Medulla oblongata (tissue), 1 donor: Measurements from ENCODE around the gene PLD1.
A peak's percentile ranks its signal among the peaks of the same experiment; 100 is the strongest.

ENCODE experiments used
- DNase-seq: peaks from one replicate; pipeline ENCODE4 v3.0.0-alpha.2; 2015; ENCODE audit errors: extremely low spot score

The PLD1 gene

GRCh38 chr3:171838218-171838720 lies 28.0 kb upstream of the PLD1 start:
- DNase-seq, result peak; percentile 77

- DNase-seq, result no peak
Observed at GRCh38 chr3:171837698-171838097, 27.4 kb upstream of the PLD1 start.

DNA sequence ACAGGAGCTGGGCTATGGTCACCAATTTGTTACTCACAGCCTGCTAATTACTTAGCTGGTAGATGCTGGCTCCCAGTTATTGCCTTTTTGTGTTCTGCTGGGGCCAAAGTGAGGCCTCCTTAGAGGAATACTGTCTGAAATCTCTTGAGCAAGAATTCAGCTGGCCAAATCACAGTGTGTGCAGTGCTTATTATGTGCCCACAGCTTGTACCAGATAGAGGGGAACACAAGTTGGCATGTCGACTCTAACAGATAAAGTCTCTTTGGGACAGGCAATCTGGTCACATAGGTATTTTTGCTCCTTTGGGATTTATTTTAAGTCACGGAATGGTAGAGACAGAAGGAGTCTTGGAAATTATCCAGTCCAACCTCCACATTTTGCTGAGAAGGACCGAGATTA lies 26.6 kb upstream of the PLD1 start:
- DNase-seq, result no peak

- DNase-seq, result no peak
Observed at GRCh38 chr3:171835613-171836012, 25.3 kb upstream of the PLD1 start.

DNA sequence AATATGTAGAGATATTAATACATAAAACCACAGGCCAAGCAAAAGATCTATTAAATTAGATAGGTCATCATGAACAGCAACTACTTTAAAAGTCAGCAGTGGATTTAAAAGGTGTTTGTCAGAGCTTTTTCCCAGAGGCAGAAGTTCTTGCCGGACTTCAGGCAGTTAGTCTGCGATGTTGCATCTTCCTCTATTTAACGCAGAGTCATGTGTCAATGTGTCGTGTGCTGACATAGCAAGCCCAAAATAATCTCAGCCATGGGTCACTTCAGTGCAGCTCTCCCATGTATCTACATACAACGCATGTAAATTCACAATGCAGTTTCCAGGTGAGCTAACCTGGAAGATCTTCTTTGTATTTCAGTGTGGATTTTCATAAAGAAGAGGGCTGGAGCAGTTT lies 24.8 kb upstream of the PLD1 start:
- peak; percentile 72 for DNase-seq

GRCh38 chr3:171834461-171834801 lies 24.1 kb upstream of the PLD1 start:
- DNase-seq, result no peak

DNA sequence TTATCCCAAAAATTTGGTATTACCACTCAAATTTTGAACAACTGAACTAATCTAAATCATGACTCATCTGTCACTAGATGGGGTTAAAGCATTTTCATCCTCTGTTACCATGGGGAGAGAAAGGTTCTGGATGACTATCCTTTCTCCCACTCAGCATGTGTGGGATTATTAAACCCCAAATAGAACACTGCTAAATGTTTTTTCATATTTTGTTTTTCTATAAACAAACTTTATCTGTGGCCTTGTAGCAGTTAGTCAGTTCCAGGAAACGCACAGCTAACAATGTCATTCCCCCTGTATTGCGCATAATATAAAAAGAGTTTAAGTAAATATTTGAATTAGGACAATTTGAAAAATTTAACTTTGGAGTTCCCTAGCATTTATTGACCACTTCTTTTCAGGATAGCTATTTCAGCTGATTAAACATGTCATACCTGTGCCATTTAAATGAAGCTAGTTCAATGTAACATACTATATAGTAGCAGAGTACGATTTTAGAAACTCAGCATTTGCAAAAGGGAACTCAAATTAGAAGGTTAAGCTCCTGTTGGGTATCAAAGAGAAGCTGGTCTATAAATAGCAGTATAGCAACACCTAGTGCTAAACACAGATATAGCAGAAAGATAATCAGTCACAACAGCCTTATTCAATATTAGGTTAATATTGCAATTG lies 23.6 kb upstream of the PLD1 start:
- DNase-seq, result peak; percentile 62

DNA sequence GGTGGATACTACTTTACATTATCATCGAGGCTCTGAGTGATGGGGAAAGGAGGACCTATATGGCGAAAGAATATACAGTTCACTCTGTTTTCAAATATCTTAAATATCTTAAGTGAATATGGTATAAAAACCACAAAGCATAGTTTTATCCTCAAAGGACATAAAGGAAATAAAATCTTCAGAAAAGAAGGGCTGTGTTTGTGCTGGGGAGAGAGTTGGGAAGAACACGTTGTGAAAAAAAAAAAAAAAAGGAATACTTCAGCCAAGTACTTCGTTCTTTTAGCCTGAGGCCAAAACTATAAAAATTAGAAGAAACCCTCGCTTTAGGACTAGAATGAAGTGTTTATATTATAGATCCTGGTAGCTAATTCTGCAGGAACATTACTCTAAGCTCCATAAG lies 22.7 kb upstream of the PLD1 start:
- DNase-seq, result no peak

DNA sequence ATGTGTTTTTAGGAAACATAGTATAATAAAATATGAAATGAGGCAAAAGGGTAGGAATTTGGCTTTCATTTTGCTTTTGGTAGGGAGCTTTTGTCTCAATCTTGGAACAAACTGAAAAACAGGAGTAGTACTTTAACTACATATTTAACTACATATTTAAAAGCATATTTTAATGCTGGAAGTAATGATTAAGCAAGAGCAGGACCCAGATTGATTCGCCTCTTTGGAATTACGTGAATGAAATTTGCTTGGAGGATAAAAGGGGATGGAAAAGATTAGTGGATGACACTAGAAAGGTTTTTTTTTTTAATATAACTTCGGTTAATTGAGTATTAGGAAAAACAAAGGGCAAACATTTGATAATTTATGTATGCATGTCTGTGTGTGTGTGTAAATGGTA lies 21.7 kb upstream of the PLD1 start:
- DNase-seq, result no peak

DNA sequence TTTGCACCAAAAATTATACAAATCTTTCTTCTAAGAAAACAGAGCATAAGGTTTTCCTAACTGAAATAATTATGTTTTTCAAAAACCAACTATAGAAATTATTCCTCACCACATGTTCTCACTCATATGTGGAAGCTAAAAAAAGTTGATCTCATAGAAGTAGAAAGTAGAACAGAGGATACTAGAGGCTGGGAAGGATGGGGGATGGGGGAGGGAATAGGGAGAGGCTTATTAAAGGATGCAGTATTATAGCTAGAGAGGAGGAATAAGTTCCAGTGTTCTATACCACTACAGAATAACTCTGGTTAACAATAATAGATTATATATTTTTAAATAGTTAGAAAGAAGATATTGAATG lies 20.2 kb upstream of the PLD1 start:
- no peak for DNase-seq

DNA sequence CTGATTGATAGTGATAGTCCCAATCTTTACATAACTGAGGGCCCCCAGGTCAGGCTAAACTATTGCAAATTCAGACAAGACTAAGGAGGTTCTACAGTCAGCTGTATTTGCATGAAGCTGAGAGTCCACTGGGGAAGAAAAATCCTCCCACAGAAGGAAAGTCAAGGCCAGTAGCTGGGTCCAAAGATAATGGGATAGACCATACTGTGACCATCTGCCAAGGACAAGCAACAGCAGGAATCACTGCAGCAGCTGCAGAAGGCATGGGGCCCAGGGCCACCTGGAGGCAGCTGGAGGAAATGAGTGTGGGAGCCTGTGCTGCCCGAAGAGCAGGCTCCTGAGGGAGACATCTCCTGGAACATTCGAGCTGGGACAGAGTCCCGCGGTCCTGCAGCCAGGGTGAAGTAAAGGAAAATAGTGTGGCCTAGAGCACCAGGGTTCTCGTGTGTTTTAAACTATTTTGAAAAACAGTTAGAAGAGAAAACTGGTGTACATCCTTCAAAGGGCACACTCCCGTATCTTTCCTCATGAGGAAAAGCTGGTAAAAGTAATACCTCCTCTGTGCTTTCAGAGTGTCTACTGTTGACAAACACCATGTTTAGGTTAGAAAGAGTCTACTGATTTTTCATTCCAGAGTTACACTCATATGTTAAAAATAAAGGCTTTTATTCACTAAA lies 19.7 kb upstream of the PLD1 start:
- peak; percentile 81 for DNase-seq

DNA sequence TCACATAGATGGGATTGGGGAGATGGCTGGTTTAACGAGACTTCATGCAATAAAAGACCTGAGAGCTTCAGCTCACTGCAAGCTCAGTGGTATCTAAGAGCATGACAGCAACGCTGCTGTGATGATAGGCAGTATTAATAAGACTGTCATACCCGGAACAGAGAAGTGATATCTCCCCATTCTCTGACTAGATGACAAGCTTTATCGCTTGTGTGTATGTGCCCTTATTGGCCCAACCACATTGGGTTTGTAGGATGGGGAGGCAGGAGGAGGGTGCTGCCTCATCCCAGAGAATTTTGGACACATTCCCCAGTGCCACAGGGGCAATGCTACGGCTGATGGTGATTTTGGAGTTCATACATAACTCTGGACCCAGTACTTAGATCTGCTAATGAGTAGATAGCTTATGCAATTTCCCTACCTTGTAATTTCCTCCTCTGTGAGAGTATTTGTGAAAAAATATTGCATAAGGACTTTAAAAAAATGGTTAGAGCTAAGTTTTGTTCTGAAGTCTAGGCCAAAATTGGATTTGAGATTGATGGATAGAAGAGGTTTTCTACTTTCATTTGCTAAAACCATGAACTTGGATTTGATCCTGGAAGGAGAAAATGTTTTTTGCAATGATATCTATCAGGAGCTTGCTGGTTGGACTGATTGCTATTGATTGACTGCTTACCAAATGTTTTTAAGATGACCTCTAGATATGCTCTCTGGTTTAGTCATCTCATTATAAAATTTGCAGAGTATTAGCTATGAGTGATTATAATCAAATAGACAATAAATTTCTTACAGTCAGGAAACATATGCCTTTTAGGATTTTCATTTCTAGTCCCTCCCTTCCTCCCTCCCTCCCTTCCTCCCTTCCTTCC lies 18.9 kb upstream of the PLD1 start:
- no peak for DNase-seq

DNA sequence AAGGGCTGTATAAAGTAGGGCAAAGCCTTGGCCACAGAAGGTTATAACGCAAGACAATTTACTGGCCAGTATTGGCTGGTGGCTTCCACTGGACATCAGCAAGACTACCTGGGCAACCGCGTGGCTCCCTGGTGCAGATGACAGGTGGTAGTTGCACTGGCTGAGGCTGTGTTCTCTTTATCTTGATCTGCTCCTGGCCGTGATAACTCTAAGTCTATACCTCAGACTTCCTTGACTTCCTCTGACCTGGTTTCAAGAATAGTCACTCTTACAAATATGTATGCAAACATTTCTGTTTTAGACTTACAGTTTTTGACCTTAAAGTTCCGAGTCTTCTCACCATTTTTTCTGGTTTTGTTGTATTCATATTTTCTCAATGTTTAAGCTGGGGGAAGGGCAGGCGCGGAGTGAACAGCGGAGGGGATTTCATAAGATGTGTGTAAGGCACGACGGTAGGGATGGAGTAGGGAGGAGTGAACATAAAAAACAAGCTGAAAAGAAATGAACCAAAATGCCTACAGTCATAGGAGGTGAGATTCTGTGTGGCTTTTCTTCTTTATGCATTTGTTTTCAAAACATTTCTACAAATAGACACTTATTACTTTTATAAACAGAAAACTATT lies 17.7 kb upstream of the PLD1 start:
- no peak for DNase-seq

DNA sequence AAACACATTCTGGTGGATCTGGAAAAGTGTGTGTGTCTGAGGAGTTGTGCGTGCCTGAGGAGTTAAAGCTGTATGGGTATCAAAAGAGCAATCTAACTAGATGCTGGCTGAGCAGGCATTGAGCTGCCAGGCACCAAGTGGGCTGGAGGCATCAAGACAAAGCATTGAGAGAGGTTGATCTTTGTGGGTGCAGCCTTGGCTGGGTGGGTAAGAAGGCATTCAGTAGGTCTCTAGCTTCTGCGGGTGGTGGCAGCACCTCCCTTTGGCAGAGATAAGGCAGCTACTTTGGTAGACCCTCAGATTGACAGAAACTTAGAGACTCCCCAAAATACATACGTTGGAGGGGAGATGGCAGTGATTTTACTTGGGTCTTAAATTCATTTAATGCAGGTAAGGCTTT lies 17.1 kb upstream of the PLD1 start:
- no peak for DNase-seq

GRCh38 chr3:171825222-171825828 lies 15.0 kb upstream of the PLD1 start:
- no peak for DNase-seq

DNA sequence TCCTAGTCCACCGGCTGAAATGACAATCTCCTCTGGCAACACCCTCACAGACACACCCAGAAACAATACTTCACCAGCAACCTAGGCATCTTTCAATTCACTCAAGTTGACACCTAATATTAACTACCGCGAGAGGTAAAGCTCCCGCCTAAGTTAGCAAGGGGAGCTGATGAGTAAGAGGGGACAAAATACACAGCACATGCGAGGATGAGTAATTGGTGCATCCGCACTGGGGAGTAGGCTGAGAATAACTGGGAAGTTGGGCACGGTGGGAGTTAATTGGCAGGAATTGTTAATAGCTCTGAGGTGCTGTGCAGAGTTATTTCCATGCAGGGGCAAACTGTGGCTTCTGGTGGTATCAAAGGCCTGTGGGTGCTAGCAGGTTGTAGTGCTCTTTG lies 14.5 kb upstream of the PLD1 start:
- DNase-seq, result no peak

DNA sequence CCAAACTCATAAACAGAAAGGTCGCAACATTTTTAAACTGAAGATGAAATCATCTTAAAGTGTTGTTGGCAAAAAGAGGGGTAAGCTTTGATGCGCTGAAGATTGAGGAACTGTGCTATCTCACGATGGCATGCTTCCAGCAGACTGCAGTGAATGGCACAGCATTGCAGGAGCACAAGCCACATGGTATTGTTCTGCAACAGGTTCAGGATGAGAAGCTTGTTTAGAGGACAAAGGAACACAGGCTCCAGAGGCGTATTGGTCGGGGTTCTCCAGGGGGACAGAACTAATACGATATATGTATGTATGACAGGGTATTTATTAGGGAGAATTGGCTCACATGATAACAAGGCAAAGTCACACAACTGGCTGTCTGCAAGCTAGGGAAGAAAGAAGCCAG lies 13.8 kb upstream of the PLD1 start:
- DNase-seq, result peak; percentile 63

DNA sequence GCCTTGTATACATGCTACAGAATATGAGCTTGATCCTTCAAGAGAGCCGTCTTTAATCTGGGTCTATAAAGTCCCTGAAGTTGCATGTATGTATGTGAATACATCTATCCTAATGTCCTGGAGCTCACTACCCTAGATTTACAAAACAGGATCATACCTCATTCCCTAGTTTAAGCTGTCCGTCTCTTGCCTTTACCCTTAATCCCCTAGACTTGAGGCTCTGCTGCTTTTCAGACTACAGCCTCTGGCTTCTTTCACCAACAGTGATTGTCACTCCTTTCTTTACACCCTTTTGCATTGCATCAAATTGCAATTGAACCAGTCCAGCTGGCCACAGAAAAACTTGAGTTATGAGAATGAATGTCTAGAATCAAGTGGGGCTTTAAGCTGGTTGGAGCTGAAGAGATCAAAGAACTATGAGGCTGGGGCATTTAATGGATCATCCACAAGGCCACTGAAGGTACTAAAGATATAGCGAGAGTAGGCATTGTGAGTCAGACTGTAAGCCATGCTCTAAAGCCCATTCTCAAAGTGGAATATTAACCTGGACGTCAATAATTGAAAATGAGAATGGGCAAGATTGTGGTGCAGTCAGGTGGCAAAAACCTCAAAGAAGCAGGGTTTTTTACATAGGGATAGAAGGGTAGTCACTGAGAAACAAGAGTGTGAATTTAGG lies 12.3 kb upstream of the PLD1 start:
- no peak for DNase-seq

DNA sequence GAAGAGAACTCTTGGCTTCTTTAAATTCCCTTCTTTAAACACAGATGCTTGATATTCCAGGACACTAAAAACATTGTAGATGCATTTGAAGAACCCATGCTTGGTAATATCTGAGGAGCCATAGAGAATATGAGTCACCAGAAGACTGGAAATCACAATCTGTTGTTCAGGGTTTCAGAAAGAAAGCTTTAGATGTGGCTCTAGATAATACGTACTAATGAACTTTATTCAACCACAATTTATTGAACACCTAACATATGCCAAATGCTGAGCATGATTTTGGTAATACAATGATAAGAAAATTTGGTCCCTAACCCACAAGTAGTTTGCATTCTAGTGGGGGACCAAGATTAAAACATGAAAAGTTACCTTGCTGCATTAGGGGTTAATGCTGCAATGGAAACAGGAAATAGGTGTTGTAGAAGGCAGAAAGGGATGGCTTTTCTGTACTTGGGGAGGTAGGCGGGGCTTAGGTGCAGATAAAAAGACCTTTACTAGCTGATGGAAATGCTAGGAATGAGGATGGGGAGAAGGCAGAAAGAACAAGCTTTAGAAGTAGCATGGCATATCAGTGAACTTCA lies 11.6 kb upstream of the PLD1 start:
- no peak for DNase-seq

- DNase-seq, result no peak
Observed at GRCh38 chr3:171821044-171821443, 10.8 kb upstream of the PLD1 start.
